ENCODE measurements around the gene RAET1G.
"Not testable (repeated sequence)": the region's sequence is repeated elsewhere in the genome, so short reads cannot be mapped to it uniquely, and the experiment has no call there.

The RAET1G gene

GRCh38 chr6:149922642-149923326, at the start of gene RAET1G:
Gene RAET1G (minus strand): TSS chr6:149923121. CDS start chr6:149923010, 111 bp downstream.
- DNase-seq (ENCODE audit: low spot score), result peak; percentile 94

GRCh38 chr6:149969635-149970034, 46.7 kb upstream of the RAET1G start:
- DNase-seq (ENCODE audit: low spot score), result no peak

GRCh38 chr6:149968909-149969308, 46.0 kb upstream of the RAET1G start:
- DNase-seq (ENCODE audit: low spot score), result not testable (repeated sequence)

- not testable (repeated sequence) for DNase-seq (ENCODE audit: low spot score)
Measured at GRCh38 chr6:149967999-149968398, 45.1 kb upstream of the RAET1G start.

- no peak for DNase-seq (ENCODE audit: low spot score)
Measured at GRCh38 chr6:149967591-149967990, 44.7 kb upstream of the RAET1G start.

- DNase-seq (ENCODE audit: low spot score), result not testable (repeated sequence)
Measured at GRCh38 chr6:149966319-149966718, 43.4 kb upstream of the RAET1G start.

- DNase-seq (ENCODE audit: low spot score), result peak; percentile 56
Measured at GRCh38 chr6:149965194-149966020, 42.5 kb upstream of the RAET1G start.

- DNase-seq (ENCODE audit: low spot score), result peak; percentile 37
Measured at GRCh38 chr6:149964308-149965193, 41.6 kb upstream of the RAET1G start.

GRCh38 chr6:149963462-149964307, 40.8 kb upstream of the RAET1G start, which contains the start of gene ULBP1:
Gene ULBP1 (plus strand): TSS chr6:149963943. CDS start chr6:149964050, 107 bp downstream.
- peak; percentile 73 for DNase-seq (ENCODE audit: low spot score)

- peak; percentile 16 for DNase-seq (ENCODE audit: low spot score)
Measured at GRCh38 chr6:149963212-149963461, 40.2 kb upstream of the RAET1G start.

- DNase-seq (ENCODE audit: low spot score), result no peak
Measured at GRCh38 chr6:149962461-149963211, 39.7 kb upstream of the RAET1G start.

- peak; percentile 62 for DNase-seq (ENCODE audit: low spot score)
Measured at GRCh38 chr6:149961728-149962425, 39.0 kb upstream of the RAET1G start.

GRCh38 chr6:149960488-149960887, 37.6 kb upstream of the RAET1G start:
- no peak for DNase-seq (ENCODE audit: low spot score)

GRCh38 chr6:149959806-149960205, 36.9 kb upstream of the RAET1G start:
- not testable (repeated sequence) for DNase-seq (ENCODE audit: low spot score)

GRCh38 chr6:149958124-149958523, 35.2 kb upstream of the RAET1G start:
- not testable (repeated sequence) for DNase-seq (ENCODE audit: low spot score)

- not testable (repeated sequence) for DNase-seq (ENCODE audit: low spot score)
Measured at GRCh38 chr6:149955654-149956317, 32.9 kb upstream of the RAET1G start.

- DNase-seq (ENCODE audit: low spot score), result not testable (repeated sequence)
Measured at GRCh38 chr6:149954984-149955653, 32.2 kb upstream of the RAET1G start.

- DNase-seq (ENCODE audit: low spot score), result not testable (repeated sequence)
Measured at GRCh38 chr6:149954328-149954983, 31.5 kb upstream of the RAET1G start.

Data from germinal center (tissue), 1 donor.